ENCODE data around the gene FPR3. TPM values are rescaled to one million over a fixed set of nuclear protein-coding genes. Genes with fewer than 3 reads are reported as not detected.
A peak's percentile ranks its signal among the peaks of the same experiment; 100 is the strongest.

Gene FPR3
- total RNA-seq, 2 donors from 2014 or later: 11.1 to 18.0 TPM

DNA sequence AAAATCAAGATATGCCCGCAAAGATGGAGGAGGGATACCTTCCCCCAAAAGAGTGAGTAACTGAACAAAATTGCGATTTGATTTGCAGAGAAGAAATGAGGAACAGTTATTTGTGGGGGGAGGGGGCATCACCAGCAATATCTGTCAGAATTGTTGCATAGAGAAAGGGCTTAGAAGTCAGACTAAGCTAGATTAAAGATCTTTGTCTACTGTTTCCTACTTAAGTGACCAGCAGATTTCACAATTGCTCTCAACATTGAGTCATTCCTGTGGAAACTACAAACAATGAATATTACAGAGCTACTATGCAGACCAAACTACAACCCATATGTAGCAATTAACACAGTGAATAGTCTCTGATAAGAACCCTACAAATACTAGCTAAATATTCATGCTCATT lies 27.4 kb downstream of the FPR3 start:
- ATAC-seq (ENCODE audit: insufficient number of reproducible peaks, low FRiP score, low read depth): no peak
- Histone ChIP-seq H3K27ac (no peak overlapping the region), H3K36me3 (no peaks in the 10 kb centered on the region), H3K4me1 (ENCODE audit: control insufficient read depth in 1 of 2, low read depth in 2 of 2) (peaks cover 3 to 7% of the 10 kb centered on the region in 2 donors), H3K27me3 (replicated peaks; ENCODE audit: insufficient read depth) (no peaks in the 10 kb centered on the region), H3K9me3 (no peaks in the 10 kb centered on the region), H3K4me3 (no peak overlapping the region)
- no peak for DNase-seq (ENCODE audit: low spot score)
- TF ChIP-seq, protein P1, sequence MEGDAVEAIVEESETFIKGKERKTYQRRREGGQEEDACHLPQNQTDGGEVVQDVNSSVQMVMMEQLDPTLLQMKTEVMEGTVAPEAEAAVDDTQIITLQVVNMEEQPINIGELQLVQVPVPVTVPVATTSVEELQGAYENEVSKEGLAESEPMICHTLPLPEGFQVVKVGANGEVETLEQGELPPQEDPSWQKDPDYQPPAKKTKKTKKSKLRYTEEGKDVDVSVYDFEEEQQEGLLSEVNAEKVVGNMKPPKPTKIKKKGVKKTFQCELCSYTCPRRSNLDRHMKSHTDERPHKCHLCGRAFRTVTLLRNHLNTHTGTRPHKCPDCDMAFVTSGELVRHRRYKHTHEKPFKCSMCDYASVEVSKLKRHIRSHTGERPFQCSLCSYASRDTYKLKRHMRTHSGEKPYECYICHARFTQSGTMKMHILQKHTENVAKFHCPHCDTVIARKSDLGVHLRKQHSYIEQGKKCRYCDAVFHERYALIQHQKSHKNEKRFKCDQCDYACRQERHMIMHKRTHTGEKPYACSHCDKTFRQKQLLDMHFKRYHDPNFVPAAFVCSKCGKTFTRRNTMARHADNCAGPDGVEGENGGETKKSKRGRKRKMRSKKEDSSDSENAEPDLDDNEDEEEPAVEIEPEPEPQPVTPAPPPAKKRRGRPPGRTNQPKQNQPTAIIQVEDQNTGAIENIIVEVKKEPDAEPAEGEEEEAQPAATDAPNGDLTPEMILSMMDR (IDR thresholded peaks at IDR 0.05): no peak

DNA sequence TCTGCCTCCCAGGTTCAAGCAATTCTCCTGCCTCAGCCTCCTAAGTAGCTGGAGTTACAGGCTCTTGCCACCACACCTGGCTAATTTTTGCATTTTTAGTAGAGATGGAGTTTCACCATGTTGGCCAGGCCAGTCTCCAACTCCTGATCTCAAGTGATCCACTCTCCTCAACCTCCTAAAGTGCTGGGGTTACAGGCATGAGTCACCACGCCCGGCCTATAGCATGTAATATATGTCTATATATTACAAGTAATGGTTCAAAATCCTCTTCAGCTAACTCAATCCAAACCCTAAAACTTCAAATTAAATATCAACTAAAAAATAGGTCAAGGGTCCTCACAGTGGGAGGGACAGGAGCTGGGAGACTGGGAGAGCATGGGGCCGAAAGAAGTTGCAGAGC lies 28.0 kb downstream of the FPR3 start:
- no peak overlapping the region for H3K4me3 ChIP-seq
- ATAC-seq (ENCODE audit: insufficient number of reproducible peaks, low FRiP score, low read depth) (no peak), DNase-seq (ENCODE audit: low spot score) (no peak)
- H3K9me3 ChIP-seq: no peaks in the 10 kb centered on the region
- no peaks in the 10 kb centered on the region for H3K36me3 ChIP-seq
- no peak overlapping the region for H3K27ac ChIP-seq
- peaks cover 0 to under 1% of the 10 kb centered on the region in 2 donors for H3K4me1 ChIP-seq (ENCODE audit: control insufficient read depth in 1 of 2, low read depth in 2 of 2)
- no peaks in the 10 kb centered on the region for H3K27me3 ChIP-seq (replicated peaks; ENCODE audit: insufficient read depth)
- TF ChIP-seq, protein P1 (IDR thresholded peaks at IDR 0.05): no peak

DNA sequence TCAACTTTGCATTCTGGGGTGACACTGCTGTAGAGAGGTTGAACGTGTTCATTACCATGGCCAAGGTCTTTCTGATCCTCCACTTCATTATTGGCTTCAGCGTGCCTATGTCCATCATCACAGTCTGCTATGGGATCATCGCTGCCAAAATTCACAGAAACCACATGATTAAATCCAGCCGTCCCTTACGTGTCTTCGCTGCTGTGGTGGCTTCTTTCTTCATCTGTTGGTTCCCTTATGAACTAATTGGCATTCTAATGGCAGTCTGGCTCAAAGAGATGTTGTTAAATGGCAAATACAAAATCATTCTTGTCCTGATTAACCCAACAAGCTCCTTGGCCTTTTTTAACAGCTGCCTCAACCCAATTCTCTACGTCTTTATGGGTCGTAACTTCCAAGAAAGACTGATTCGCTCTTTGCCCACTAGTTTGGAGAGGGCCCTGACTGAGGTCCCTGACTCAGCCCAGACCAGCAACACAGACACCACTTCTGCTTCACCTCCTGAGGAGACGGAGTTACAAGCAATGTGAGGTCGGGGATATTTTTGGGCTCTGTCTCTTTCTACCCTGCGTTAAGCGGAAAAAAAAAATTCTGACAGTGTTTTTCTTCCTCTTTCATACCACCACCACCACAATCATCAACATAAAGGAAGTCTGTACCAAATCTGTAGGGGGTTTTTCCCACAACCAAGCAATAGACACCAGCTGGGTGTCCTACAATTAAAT lies 29.5 kb downstream of the FPR3 start:
- ATAC-seq (ENCODE audit: insufficient number of reproducible peaks, low FRiP score, low read depth) (no peak), DNase-seq (ENCODE audit: low spot score) (no peak)
- no peaks in the 10 kb centered on the region for H3K4me1 ChIP-seq (ENCODE audit: control insufficient read depth in 1 of 2, low read depth in 2 of 2)
- no peaks in the 10 kb centered on the region for H3K36me3 ChIP-seq
- H3K27ac ChIP-seq: peak overlapping the region in 1 of 2 donors; percentile 21
- TF ChIP-seq, protein P1 (IDR thresholded peaks at IDR 0.05): no peak
- no peaks in the 10 kb centered on the region for H3K9me3 ChIP-seq
- no peak overlapping the region for H3K4me3 ChIP-seq
- no peaks in the 10 kb centered on the region for H3K27me3 ChIP-seq (replicated peaks; ENCODE audit: insufficient read depth)

DNA sequence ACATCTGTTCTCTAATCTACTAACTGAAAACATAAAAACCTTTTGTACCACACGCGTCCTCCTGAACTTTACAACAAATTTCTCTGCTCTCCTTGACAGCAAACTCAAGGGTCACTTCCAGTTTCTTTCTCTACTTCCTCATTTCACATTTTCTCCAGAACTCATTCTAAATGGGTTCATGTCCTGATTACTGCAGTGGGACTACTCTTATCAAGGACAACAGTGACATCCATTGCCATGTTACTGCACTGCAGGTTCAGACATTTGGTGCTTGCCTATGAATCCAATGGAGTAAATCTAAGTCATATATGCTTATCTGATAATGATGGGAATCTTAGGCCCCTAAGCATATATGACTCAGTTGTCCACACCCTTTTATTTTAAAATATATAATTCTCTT lies 35.3 kb downstream of the FPR3 start:
- Histone ChIP-seq H3K27me3 (replicated peaks; ENCODE audit: insufficient read depth) (no peaks in the 10 kb centered on the region), H3K9me3 (no peaks in the 10 kb centered on the region), H3K4me1 (ENCODE audit: control insufficient read depth in 1 of 2, low read depth in 2 of 2) (no peaks in the 10 kb centered on the region), H3K36me3 (no peaks in the 10 kb centered on the region), H3K27ac (no peak overlapping the region), H3K4me3 (no peak overlapping the region)
- TF ChIP-seq, protein P1 (IDR thresholded peaks at IDR 0.05): no peak
- ATAC-seq (ENCODE audit: insufficient number of reproducible peaks, low FRiP score, low read depth): no peak
- DNase-seq (ENCODE audit: low spot score): no peak

DNA sequence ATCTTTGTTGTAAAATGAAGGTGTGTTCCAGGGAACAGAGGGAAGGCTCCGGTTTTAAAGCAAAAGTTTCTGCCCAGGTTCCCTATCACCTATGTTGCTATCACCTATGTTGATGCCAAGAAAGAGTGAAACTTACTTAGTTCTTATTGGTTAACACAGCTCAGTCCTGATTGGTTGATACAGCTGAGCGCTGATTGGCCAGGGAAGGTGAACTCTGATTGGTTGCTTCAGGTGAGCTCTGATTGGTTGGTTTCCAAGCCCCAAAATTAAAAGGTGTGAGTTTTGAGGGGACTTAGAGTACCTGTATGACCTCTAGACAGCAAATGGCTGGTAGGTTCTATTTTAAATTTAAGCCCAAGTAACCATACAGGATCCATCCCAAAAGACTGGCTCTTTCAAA lies 42.2 kb downstream of the FPR3 start:
- ATAC-seq (ENCODE audit: insufficient number of reproducible peaks, low FRiP score, low read depth): no peak
- TF ChIP-seq, protein P1 (IDR thresholded peaks at IDR 0.05): no peak
- no peak for DNase-seq (ENCODE audit: low spot score)

More for the DNA sequence above, 42.2 kb downstream of the FPR3 start:
- H3K4me1 ChIP-seq (ENCODE audit: control insufficient read depth in 1 of 2, low read depth in 2 of 2): no peaks in the 10 kb centered on the region
- no peaks in the 10 kb centered on the region for H3K27me3 ChIP-seq (replicated peaks; ENCODE audit: insufficient read depth)
- no peaks in the 10 kb centered on the region for H3K9me3 ChIP-seq
- no peak overlapping the region for H3K4me3 ChIP-seq
- H3K27ac ChIP-seq: no peak overlapping the region
- no peaks in the 10 kb centered on the region for H3K36me3 ChIP-seq
